ENCODE results near the gene ASCL5.

ASCL5 gene

DNA sequence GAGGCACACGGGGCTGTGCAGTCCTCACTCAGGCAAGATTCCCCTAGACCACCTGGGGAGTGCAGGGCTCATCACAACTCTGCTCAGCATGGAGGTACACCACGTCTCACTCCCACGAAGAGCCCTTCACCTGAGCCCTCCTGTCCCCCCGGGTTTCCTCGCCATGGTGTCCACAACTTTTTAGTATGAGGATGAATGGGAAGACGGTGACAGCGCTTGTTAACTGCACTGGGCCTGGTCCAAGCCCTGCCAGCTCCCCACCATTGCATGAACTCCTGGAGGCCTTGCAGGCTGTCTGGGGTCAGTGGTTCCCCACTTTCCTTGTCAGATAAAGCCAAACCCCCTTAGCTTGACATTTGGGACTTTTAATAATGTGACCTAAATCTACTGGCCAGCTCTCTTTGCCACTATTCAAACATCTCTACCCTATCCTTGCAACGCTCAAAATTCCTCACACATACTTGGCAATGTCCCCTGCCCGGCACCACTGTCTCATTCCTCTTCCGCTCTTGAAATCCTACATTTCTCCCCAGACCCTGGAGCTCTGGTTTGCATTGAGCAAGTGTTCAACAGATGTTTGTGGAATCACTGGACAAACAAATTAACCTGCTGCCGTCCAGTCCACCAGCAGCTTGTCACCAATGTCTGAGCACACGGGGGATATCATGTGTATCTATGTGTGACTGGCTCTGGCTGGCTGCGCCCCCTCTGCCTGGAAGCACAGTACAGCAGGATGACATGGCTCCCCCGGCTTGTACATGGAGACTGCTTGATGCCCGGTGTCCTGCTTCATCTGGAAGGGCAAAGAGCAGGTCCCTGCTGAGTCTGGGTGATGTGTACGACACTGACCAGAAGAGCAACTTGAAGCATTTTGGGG is 16.1 kb upstream of the ASCL5 start:
- no peak overlapping the region for H3K4me3 Mint-ChIP-seq
- no peaks in the 10 kb centered on the region for H3K27me3 Mint-ChIP-seq
- H3K9me3 Mint-ChIP-seq = no peaks in the 10 kb centered on the region
- H3K27ac Mint-ChIP-seq = peak overlapping the region; percentile 1 to 10
- DNase-seq (no peak), ATAC-seq (no peak)
- H3K4me1 Mint-ChIP-seq = no peaks in the 10 kb centered on the region

DNA sequence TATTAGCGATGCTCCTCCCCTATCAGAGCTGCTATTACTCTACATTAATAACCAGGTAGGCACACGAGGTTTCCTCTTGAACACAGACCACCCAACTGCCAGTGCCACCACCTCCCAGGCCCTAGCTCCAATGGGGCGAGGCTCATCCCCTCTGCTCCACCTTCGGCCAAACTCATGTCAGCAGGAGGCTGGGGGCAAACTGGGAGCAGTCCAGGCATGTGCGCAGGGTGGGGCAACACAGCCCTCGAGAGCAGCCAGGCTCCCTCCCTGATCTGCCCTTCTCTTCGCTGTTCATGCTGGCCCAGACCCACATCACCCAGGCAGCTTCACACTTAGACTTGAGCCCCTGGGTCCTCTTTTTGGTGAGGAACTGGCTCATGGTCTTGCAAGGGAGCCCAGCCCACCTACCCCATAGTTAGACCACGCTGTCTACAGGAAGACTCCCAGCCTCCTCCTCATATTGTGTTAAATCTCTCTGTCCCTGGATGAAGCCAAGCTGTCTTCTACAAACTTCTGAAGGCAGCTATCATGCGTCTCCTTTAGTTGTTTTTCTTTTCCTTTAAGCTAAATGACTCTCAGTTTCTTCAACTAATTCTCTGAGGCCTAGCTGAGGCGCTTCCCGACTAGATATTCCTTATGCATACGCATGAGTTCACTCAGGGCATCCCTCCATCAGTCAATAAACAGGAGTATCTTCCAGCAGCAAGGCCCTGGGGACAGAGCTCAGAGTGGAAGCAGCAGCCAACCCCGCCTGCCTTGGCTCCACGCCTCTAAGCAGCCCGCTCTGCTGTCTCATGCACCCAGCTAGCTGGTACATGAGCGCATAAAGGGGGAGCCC is 15.2 kb upstream of the ASCL5 start:
- Mint-ChIP-seq H3K4me3 (no peak overlapping the region), H3K9me3 (no peaks in the 10 kb centered on the region), H3K27me3 (no peaks in the 10 kb centered on the region), H3K27ac (peak overlapping the region in 1 of 2 donors; percentile 10), H3K4me1 (no peaks in the 10 kb centered on the region)
- ATAC-seq = no peak
- no peak for DNase-seq

DNA sequence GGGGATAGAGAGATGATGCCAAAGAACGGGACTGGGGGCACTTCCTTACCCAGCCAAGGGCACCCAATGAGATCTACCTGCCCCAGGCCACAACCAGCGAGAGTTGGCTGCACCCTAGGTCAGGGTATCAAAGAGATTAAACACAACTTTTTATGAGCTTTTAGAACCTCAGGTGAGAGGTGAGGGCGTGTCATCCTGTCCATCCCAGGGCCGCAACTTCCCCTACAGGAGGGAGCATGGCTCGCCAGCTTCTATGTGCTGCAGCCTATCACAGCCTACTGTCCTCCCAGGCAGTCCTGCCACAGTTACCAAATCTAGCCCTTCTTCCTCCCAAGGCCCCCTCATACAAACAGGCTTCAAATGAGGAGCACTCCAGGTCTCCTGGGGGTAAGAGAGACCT is 14.4 kb upstream of the ASCL5 start:
- Mint-ChIP-seq H3K27ac (peak overlapping the region in 1 of 2 donors; percentile 5), H3K9me3 (no peaks in the 10 kb centered on the region), H3K4me1 (no peaks in the 10 kb centered on the region), H3K27me3 (no peaks in the 10 kb centered on the region), H3K4me3 (no peak overlapping the region)
- no peak for DNase-seq
- no peak for ATAC-seq

DNA sequence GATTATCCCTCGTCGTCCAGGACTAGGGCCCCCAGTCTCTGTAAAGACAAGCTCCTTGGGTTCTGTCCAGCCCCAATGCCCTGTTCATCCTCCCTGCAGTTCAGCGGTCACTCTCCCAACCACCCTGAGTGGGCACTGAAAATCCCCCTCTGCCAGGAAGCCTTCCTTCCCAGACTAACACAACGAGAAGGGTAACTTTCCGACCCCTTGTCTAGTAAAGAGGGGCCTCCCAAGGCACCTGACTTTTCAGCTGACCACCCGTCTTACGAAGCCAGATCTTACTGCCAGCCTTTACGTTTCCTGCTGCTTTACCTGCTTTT is 13.9 kb upstream of the ASCL5 start:
- H3K9me3 Mint-ChIP-seq = no peaks in the 10 kb centered on the region
- H3K4me3 Mint-ChIP-seq = no peak overlapping the region
- H3K4me1 Mint-ChIP-seq = no peaks in the 10 kb centered on the region
- no peak overlapping the region for H3K27ac Mint-ChIP-seq
- ATAC-seq (no peak), DNase-seq (no peak)
- no peaks in the 10 kb centered on the region for H3K27me3 Mint-ChIP-seq

DNA sequence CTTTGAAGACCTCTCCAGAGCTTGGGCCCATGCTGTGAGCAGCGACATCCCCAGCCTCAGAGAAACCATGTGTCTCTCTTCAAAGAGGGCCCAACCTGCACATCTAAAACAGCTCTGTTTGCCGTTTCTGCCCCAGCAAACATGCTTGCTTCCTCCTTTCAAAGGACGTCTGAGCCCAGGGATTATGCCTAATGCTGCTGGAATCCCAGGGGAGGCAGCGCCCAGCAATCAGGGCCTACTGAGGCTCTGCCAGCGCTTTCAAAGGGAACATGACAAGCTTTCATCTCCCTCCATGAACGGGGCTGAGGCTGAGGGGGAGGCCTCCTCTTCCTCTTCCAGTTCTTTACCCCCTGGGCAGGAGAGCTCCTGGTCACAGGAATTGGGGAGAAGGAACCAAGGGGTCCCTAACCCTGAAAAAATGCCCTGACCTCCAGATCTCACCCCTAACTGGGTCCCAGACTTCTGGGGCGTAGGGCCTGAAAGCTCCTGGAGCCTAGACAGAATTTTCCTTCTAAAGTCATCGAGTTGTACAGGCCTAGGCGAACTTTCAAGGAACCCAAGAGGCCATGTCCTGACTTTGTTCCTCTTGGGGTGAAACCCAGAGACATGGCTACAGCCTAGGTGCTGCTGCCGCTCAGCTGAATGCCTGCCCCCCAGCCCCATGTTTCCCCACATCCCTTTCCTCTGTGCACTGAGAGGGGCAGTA is 13.4 kb upstream of the ASCL5 start:
- DNase-seq = no peak
- no peaks in the 10 kb centered on the region for H3K4me1 Mint-ChIP-seq
- ATAC-seq = no peak
- no peaks in the 10 kb centered on the region for H3K27me3 Mint-ChIP-seq
- H3K4me3 Mint-ChIP-seq = no peak overlapping the region
- no peaks in the 10 kb centered on the region for H3K9me3 Mint-ChIP-seq
- H3K27ac Mint-ChIP-seq = no peak overlapping the region

DNA sequence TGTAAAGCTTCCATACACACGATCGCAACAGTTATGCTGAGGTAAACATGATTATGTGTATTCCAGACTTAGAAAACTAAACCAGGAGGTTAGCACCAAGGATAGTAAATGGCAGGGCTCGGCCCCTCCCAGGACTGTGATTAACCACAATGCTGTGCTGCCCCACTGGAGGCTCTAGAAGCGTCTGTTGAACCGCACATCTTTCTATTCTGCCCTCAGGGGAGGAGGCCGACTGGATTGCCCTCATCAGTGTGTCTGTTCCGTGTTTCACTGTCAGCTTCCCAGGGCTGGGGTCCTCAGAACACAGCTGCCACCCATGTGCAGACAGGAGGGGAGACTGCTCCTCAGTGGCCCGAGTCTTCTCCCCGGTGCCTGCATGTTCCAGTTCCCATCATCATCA is 12.8 kb upstream of the ASCL5 start:
- no peak overlapping the region for H3K4me3 Mint-ChIP-seq
- no peaks in the 10 kb centered on the region for H3K9me3 Mint-ChIP-seq
- H3K4me1 Mint-ChIP-seq = no peaks in the 10 kb centered on the region
- peak overlapping the region in 1 of 2 donors; percentile 4 for H3K27ac Mint-ChIP-seq
- ATAC-seq (no peak), DNase-seq (no peak)
- H3K27me3 Mint-ChIP-seq = no peaks in the 10 kb centered on the region

DNA sequence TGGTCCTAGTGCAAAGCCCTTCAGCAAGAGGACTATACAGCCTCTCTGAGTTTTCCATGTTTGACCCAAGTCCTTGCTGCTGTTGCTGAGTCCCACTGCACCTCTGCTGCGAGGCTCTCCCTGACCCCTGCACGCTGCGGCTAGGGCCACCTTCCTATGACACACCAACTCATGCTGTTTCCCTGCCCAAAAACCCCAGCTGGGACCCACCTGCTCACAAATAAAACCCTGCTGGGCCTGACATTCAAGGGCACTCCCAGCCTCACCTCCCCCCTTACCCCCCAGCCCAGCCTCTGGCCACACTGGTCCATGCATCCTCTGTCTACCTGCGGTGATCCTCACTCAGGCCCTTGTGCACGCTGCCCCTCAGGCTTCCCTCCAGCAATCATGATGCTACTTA is 12.3 kb upstream of the ASCL5 start:
- H3K27ac Mint-ChIP-seq = peak overlapping the region in 1 of 2 donors; percentile 59

DNA sequence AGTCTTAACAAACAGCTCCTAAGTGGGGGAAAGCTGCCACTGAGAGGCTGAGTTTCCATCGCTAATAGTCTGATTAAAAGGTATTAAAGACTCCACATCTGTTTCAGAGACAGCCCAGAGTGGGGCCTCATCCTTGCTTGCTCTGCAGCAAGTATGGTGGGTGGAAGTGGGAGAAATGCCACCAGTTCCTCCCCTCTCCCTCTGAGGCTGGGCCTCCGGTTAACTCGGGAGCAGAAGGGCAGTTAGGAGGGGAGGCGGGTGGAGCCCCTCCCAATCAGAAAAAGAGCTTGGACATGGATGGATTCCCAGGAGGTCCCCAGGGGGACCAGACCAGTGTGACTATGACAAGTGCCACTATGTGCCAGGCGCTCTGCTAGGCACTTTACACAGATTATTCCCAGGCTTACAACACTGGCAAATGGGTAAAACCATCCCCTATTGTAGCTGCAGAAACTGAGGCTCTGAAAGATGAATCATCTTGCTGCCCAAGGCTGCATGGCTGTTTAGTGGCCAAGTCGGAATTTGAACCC is 11.4 kb upstream of the ASCL5 start:
- no peaks in the 10 kb centered on the region for H3K9me3 Mint-ChIP-seq
- no peak overlapping the region for H3K4me3 Mint-ChIP-seq
- no peaks in the 10 kb centered on the region for H3K27me3 Mint-ChIP-seq
- ATAC-seq (no peak), DNase-seq (no peak)
- H3K27ac Mint-ChIP-seq = no peak overlapping the region
- no peaks in the 10 kb centered on the region for H3K4me1 Mint-ChIP-seq

More for the DNA sequence above, 12.3 kb upstream of the ASCL5 start:
- Mint-ChIP-seq H3K4me3 (no peak overlapping the region), H3K4me1 (no peaks in the 10 kb centered on the region), H3K27me3 (no peaks in the 10 kb centered on the region), H3K9me3 (no peaks in the 10 kb centered on the region)
- DNase-seq = no peak
- no peak for ATAC-seq

DNA sequence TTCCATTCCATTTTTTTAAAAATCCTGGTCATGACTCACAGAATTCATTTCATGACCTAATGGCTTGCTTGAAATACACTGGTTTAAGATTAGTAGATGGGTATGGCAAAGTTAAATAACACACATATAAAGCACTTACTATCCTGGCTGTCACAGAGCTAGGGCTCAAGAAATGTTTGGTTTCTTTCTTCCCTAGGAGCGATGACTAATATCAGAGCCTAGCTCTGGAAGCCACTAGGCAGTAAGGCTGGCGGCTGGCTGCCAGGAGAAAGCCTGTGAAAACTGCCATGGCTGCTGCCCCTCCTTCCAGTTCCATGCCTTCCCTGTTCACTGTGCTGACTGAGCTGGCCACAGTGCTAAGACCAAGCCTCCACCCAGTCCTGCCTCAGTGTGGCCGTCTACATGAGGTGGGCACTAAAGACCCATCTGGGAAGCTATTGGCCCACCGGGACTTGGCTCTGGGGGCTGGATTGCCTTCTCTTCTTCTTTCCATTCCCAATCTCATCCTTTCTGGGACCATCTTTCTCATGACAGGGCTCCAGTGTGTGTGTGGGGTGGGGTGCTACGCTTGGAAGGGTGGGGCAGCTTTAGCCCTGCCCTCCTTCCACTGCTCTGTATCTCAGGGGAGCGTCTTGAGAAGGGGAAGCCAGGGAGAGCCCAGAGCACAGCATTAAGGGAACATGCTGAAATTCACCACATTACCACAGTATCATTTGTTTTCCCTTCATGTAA is 10.8 kb upstream of the ASCL5 start:
- DNase-seq (no peak), ATAC-seq (no peak)
- Mint-ChIP-seq H3K27me3 (no peaks in the 10 kb centered on the region), H3K27ac (peak overlapping the region; percentile 66 to 92), H3K4me3 (no peak overlapping the region), H3K9me3 (no peaks in the 10 kb centered on the region), H3K4me1 (no peaks in the 10 kb centered on the region)

DNA sequence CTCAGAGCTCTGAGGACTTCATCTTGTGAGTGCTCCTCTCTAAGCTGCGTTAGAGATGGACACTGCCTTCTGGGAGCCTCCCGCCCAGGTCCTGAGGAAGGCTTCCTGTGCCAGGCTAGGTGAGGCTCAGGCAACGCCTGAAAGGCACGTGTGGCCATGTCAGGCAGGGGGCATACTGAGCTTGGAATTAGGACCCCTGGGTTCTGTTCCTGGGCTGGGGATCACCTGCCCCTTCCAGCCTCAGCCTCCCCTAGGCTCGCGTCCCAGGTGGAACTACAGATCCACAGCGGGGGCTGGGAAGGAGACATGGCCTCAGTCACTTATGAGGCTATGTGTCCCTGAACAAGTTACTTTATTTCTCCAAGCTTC is 10.0 kb upstream of the ASCL5 start:
- no peak for ATAC-seq
- DNase-seq = no peak
- H3K4me3 Mint-ChIP-seq = no peak overlapping the region

DNA sequence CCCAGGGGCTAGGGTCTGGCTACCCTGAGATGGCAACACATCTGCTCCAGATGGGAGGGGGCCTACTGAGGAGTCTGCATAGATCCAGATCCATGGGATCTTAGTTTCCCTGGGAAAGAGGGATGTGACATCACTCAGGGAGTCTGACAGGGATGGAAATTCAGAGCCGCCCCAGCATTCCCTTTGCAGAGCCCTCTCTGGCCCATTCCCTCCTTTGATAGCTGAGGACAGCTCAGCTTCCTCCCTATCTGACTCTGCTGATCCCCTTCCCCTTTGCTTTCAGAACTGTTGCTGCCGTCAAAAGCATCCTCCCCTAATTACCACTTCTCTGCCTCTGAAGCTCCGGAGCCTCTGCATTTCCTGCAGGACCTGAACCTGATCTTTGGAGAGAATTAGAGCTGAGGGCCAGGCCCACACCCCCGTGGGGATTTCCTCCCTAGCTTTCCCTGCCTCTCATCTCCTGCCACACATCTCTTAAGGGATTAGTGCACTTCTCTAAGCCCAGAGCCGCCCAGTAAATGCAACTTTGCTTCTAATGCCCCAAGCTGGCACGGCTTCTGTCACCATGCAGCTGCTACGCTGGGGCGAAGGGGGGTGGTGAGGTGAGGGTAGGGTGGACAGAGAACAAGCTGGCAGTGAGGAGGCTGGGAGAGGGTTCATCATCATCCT is 9.5 kb upstream of the ASCL5 start:
- no peak for DNase-seq
- ATAC-seq = no peak
- H3K27ac Mint-ChIP-seq = no peak overlapping the region
- no peaks in the 10 kb centered on the region for H3K9me3 Mint-ChIP-seq
- no peaks in the 10 kb centered on the region for H3K27me3 Mint-ChIP-seq
- no peaks in the 10 kb centered on the region for H3K4me1 Mint-ChIP-seq
- no peak overlapping the region for H3K4me3 Mint-ChIP-seq

More for the DNA sequence above, 10.0 kb upstream of the ASCL5 start:
- H3K27ac Mint-ChIP-seq = no peak overlapping the region
- no peaks in the 10 kb centered on the region for H3K27me3 Mint-ChIP-seq
- H3K9me3 Mint-ChIP-seq = no peaks in the 10 kb centered on the region
- H3K4me1 Mint-ChIP-seq = no peaks in the 10 kb centered on the region

DNA sequence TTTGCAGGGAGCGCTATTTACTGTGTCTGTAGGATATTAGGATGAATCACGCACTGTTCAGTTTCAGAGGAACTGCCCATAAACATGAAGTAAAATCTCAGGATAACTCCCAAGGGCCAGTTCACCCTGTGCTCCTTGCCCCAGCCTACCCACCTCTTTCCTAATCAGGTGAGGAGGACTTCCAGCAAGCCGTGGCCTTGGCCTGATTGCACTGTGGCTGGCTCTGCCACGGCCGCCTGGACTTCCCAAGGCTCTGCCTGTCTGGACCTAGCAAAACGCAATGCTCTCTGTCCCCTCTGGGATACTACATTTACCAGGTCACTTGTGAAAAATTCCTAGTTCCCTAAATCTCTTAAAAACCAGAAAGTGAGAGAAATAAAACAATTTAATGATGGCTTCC is 7.4 kb upstream of the ASCL5 start:
- DNase-seq = no peak
- Mint-ChIP-seq H3K27me3 (no peaks in the 10 kb centered on the region), H3K27ac (no peak overlapping the region), H3K4me3 (no peak overlapping the region), H3K9me3 (no peaks in the 10 kb centered on the region), H3K4me1 (no peaks in the 10 kb centered on the region)
- ATAC-seq = no peak

DNA sequence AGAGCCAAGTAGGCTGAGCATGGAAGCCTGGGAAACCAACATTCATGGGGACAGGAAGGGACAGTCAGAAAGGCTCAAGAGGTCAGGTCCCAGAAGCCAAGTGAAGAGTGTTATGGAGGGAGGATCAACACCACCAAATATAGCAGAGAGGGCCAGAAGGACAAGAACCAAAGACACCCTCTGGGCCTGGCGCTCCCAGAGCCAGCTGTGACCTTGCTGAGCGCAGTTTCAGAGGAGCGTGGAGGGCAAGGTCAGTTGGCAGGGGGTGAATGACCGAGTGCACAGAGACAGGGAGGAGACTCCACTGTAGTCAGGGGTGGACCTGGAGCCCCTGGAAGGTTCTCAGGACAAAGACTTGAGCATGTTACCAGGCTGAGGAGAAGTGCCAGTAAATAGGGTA is 4.4 kb upstream of the ASCL5 start:
- no peaks in the 10 kb centered on the region for H3K4me1 Mint-ChIP-seq
- peak overlapping the region in 1 of 2 donors; percentile 59 for H3K27ac Mint-ChIP-seq
- DNase-seq (no peak), ATAC-seq (no peak)
- no peaks in the 10 kb centered on the region for H3K27me3 Mint-ChIP-seq
- no peak overlapping the region for H3K4me3 Mint-ChIP-seq
- H3K9me3 Mint-ChIP-seq = no peaks in the 10 kb centered on the region

DNA sequence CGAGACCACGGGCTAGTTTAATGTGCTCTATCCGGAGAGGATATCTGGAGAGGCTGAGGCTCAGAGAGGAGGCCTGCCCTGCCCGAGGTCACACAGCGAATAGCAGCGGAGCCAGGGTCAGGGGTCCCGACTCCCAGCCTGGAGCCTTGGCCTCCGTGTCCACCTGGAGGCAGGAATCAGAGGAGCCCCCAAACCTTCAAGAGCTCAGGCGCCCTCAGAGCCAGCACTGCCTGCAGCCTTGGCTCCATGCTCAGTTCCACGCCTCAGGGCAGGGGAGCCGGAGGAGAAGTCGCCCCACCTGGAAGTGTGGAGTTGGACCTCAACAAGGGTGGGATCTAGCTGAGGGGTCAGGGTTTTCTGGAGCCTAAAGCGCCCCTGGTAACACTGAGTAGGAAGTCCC is 2.0 kb upstream of the ASCL5 start:
- H3K4me1 Mint-ChIP-seq = no peaks in the 10 kb centered on the region
- H3K27ac Mint-ChIP-seq = no peak overlapping the region
- no peak for ATAC-seq
- no peaks in the 10 kb centered on the region for H3K9me3 Mint-ChIP-seq
- no peak overlapping the region for H3K4me3 Mint-ChIP-seq
- DNase-seq = no peak
- H3K27me3 Mint-ChIP-seq = peaks cover 9% of the 10 kb centered on the region

DNA sequence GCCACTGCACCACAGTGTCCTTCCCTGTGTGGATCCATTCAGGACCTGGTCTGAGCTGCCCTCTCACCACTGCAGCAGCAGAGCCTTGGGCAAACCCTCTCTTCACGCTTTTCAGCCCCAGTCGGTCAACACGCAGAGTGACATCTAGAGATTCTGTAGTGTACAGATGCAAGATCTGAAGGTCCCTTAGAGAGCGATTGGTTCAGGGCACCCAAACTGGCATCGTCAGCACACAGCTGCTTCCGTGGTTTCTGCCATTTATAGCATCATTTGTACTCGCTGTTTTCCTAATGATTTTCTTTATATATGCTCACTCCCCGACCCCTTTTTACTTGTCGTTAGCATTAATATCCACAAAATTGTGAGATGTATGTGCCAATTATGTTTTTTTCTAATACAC is 1.5 kb upstream of the ASCL5 start:
- peaks cover 9% of the 10 kb centered on the region for H3K27me3 Mint-ChIP-seq
- no peak overlapping the region for H3K27ac Mint-ChIP-seq
- H3K9me3 Mint-ChIP-seq = no peaks in the 10 kb centered on the region
- ATAC-seq (no peak), DNase-seq (no peak)
- H3K4me1 Mint-ChIP-seq = no peaks in the 10 kb centered on the region
- H3K4me3 Mint-ChIP-seq = no peak overlapping the region
